ENCODE results near the gene ARRDC2.
"Not testable (repeated sequence)": the region's sequence is repeated elsewhere in the genome, so short reads cannot be mapped to it uniquely, and the experiment has no call there.

Gene ARRDC2

GRCh38 chr19:17972230-17972629, 35.7 kb upstream of the ARRDC2 start:
- peaks cover 0 to 2% (median 2%) of the 10 kb centered on the region in 5 donors for H3K4me1 ChIP-seq (ENCODE audit: control insufficient read depth in 5 of 5, insufficient read depth in 5 of 5, low read length in 5 of 5)
- H3K27ac ChIP-seq (ENCODE audit: low read depth, low read length) = no peak overlapping the region
- H3K9me3 ChIP-seq (ENCODE audit: control insufficient read depth in 5 of 5, low read length in 5 of 5) = no peaks in the 10 kb centered on the region
- H3K9ac ChIP-seq (ENCODE audit: low read length in 5 of 5) = no peak overlapping the region
- H3K4me3 ChIP-seq (ENCODE audit: low read depth in 1 of 5, low read length in 5 of 5) = no peak overlapping the region
- no peaks in the 10 kb centered on the region for H3K36me3 ChIP-seq (ENCODE audit: control insufficient read depth in 5 of 5, insufficient read depth in 5 of 5, low read length in 5 of 5)
- H3K27me3 ChIP-seq (ENCODE audit: control insufficient read depth in 5 of 5, insufficient read depth in 4 of 5, low read length in 5 of 5) = peaks cover 5 to 20% (median 14%) of the 10 kb centered on the region in 5 donors

- Histone ChIP-seq H3K27me3 (ENCODE audit: control insufficient read depth in 5 of 5, insufficient read depth in 4 of 5, low read length in 5 of 5) (peaks cover 0 to 7% (median 5%) of the 10 kb centered on the region in 5 donors), H3K9me3 (ENCODE audit: control insufficient read depth in 5 of 5, low read length in 5 of 5) (no peaks in the 10 kb centered on the region), H3K4me1 (ENCODE audit: control insufficient read depth in 5 of 5, insufficient read depth in 5 of 5, low read length in 5 of 5) (no peaks in the 10 kb centered on the region), H3K4me3 (ENCODE audit: low read depth in 1 of 5, low read length in 5 of 5) (no peak overlapping the region), H3K9ac (ENCODE audit: low read length in 5 of 5) (no peak overlapping the region), H3K27ac (ENCODE audit: low read depth, low read length) (no peak overlapping the region), H3K36me3 (ENCODE audit: control insufficient read depth in 5 of 5, insufficient read depth in 5 of 5, low read length in 5 of 5) (no peaks in the 10 kb centered on the region)
Measured at GRCh38 chr19:17973759-17974158, 34.2 kb upstream of the ARRDC2 start.

GRCh38 chr19:17974551-17974950, 33.4 kb upstream of the ARRDC2 start:
- H3K27ac ChIP-seq (ENCODE audit: low read depth, low read length) = no peak overlapping the region
- H3K36me3 ChIP-seq (ENCODE audit: control insufficient read depth in 5 of 5, insufficient read depth in 5 of 5, low read length in 5 of 5) = no peaks in the 10 kb centered on the region
- H3K9ac ChIP-seq (ENCODE audit: low read length in 5 of 5) = no peak overlapping the region
- peaks cover 0 to 4% (median 2%) of the 10 kb centered on the region in 5 donors for H3K27me3 ChIP-seq (ENCODE audit: control insufficient read depth in 5 of 5, insufficient read depth in 4 of 5, low read length in 5 of 5)
- H3K4me3 ChIP-seq (ENCODE audit: low read depth in 1 of 5, low read length in 5 of 5) = no peak overlapping the region
- no peaks in the 10 kb centered on the region for H3K9me3 ChIP-seq (ENCODE audit: control insufficient read depth in 5 of 5, low read length in 5 of 5)
- H3K4me1 ChIP-seq (ENCODE audit: control insufficient read depth in 5 of 5, insufficient read depth in 5 of 5, low read length in 5 of 5) = no peaks in the 10 kb centered on the region

- no peak overlapping the region for H3K4me3 ChIP-seq (ENCODE audit: low read depth in 1 of 5, low read length in 5 of 5)
- no peak overlapping the region for H3K27ac ChIP-seq (ENCODE audit: low read depth, low read length)
- peaks cover 0 to 4% (median 2%) of the 10 kb centered on the region in 5 donors for H3K27me3 ChIP-seq (ENCODE audit: control insufficient read depth in 5 of 5, insufficient read depth in 4 of 5, low read length in 5 of 5)
- no peak overlapping the region for H3K9ac ChIP-seq (ENCODE audit: low read length in 5 of 5)
- H3K9me3 ChIP-seq (ENCODE audit: control insufficient read depth in 5 of 5, low read length in 5 of 5) = no peaks in the 10 kb centered on the region
- H3K36me3 ChIP-seq (ENCODE audit: control insufficient read depth in 5 of 5, insufficient read depth in 5 of 5, low read length in 5 of 5) = no peaks in the 10 kb centered on the region
- H3K4me1 ChIP-seq (ENCODE audit: control insufficient read depth in 5 of 5, insufficient read depth in 5 of 5, low read length in 5 of 5) = no peaks in the 10 kb centered on the region
Measured at GRCh38 chr19:17975032-17975431, 32.9 kb upstream of the ARRDC2 start.

GRCh38 chr19:17977021-17977420, 30.9 kb upstream of the ARRDC2 start:
- H3K36me3 ChIP-seq (ENCODE audit: control insufficient read depth in 5 of 5, insufficient read depth in 5 of 5, low read length in 5 of 5) = no peaks in the 10 kb centered on the region

GRCh38 chr19:17977488-17977887, 30.5 kb upstream of the ARRDC2 start:
- H3K4me3 ChIP-seq (ENCODE audit: low read depth in 1 of 5, low read length in 5 of 5) = no peak overlapping the region
- no peak overlapping the region for H3K27ac ChIP-seq (ENCODE audit: low read depth, low read length)
- peaks cover 0 to 8% (median 2%) of the 10 kb centered on the region in 5 donors for H3K27me3 ChIP-seq (ENCODE audit: control insufficient read depth in 5 of 5, insufficient read depth in 4 of 5, low read length in 5 of 5)
- H3K9ac ChIP-seq (ENCODE audit: low read length in 5 of 5) = no peak overlapping the region
- H3K4me1 ChIP-seq (ENCODE audit: control insufficient read depth in 5 of 5, insufficient read depth in 5 of 5, low read length in 5 of 5) = peaks cover 0 to 3% (median 0%) of the 10 kb centered on the region in 5 donors
- H3K36me3 ChIP-seq (ENCODE audit: control insufficient read depth in 5 of 5, insufficient read depth in 5 of 5, low read length in 5 of 5) = no peaks in the 10 kb centered on the region
- no peaks in the 10 kb centered on the region for H3K9me3 ChIP-seq (ENCODE audit: control insufficient read depth in 5 of 5, low read length in 5 of 5)

More at GRCh38 chr19:17977021-17977420, 30.9 kb upstream of the ARRDC2 start:
- H3K9ac ChIP-seq (ENCODE audit: low read length in 5 of 5) = no peak overlapping the region
- H3K4me3 ChIP-seq (ENCODE audit: low read depth in 1 of 5, low read length in 5 of 5) = no peak overlapping the region
- no peaks in the 10 kb centered on the region for H3K9me3 ChIP-seq (ENCODE audit: control insufficient read depth in 5 of 5, low read length in 5 of 5)
- H3K27me3 ChIP-seq (ENCODE audit: control insufficient read depth in 5 of 5, insufficient read depth in 4 of 5, low read length in 5 of 5) = peaks cover 0 to 8% (median 1%) of the 10 kb centered on the region in 5 donors
- peaks cover 0 to 3% (median 0%) of the 10 kb centered on the region in 5 donors for H3K4me1 ChIP-seq (ENCODE audit: control insufficient read depth in 5 of 5, insufficient read depth in 5 of 5, low read length in 5 of 5)
- no peak overlapping the region for H3K27ac ChIP-seq (ENCODE audit: low read depth, low read length)

- Histone ChIP-seq H3K9ac (ENCODE audit: low read length in 5 of 5) (no peak overlapping the region), H3K27ac (ENCODE audit: low read depth, low read length) (no peak overlapping the region), H3K27me3 (ENCODE audit: control insufficient read depth in 5 of 5, insufficient read depth in 4 of 5, low read length in 5 of 5) (peaks cover 3 to 19% (median 8%) of the 10 kb centered on the region in 5 donors), H3K36me3 (ENCODE audit: control insufficient read depth in 5 of 5, insufficient read depth in 5 of 5, low read length in 5 of 5) (no peaks in the 10 kb centered on the region), H3K4me3 (ENCODE audit: low read depth in 1 of 5, low read length in 5 of 5) (no peak overlapping the region), H3K4me1 (ENCODE audit: control insufficient read depth in 5 of 5, insufficient read depth in 5 of 5, low read length in 5 of 5) (peaks cover 0 to 3% (median 0%) of the 10 kb centered on the region in 5 donors), H3K9me3 (ENCODE audit: control insufficient read depth in 5 of 5, low read length in 5 of 5) (no peaks in the 10 kb centered on the region)
Measured at GRCh38 chr19:17981611-17982010, 26.4 kb upstream of the ARRDC2 start.

GRCh38 chr19:17982430-17982829, 25.5 kb upstream of the ARRDC2 start:
- no peaks in the 10 kb centered on the region for H3K36me3 ChIP-seq (ENCODE audit: control insufficient read depth in 5 of 5, insufficient read depth in 5 of 5, low read length in 5 of 5)
- no peak overlapping the region for H3K4me3 ChIP-seq (ENCODE audit: low read depth in 1 of 5, low read length in 5 of 5)
- no peaks in the 10 kb centered on the region for H3K9me3 ChIP-seq (ENCODE audit: control insufficient read depth in 5 of 5, low read length in 5 of 5)
- no peak overlapping the region for H3K9ac ChIP-seq (ENCODE audit: low read length in 5 of 5)
- peaks cover 0 to 3% (median 0%) of the 10 kb centered on the region in 5 donors for H3K4me1 ChIP-seq (ENCODE audit: control insufficient read depth in 5 of 5, insufficient read depth in 5 of 5, low read length in 5 of 5)
- H3K27ac ChIP-seq (ENCODE audit: low read depth, low read length) = no peak overlapping the region
- H3K27me3 ChIP-seq (ENCODE audit: control insufficient read depth in 5 of 5, insufficient read depth in 4 of 5, low read length in 5 of 5) = peaks cover 3 to 19% (median 9%) of the 10 kb centered on the region in 5 donors

GRCh38 chr19:17985037-17985818, 22.7 kb upstream of the ARRDC2 start:
- Histone ChIP-seq H3K4me1 (ENCODE audit: control insufficient read depth in 5 of 5, insufficient read depth in 5 of 5, low read length in 5 of 5) (peaks cover 0 to 2% (median 0%) of the 10 kb centered on the region in 5 donors), H3K9me3 (ENCODE audit: control insufficient read depth in 5 of 5, low read length in 5 of 5) (no peaks in the 10 kb centered on the region), H3K4me3 (ENCODE audit: low read depth in 1 of 5, low read length in 5 of 5) (no peak overlapping the region), H3K27me3 (ENCODE audit: control insufficient read depth in 5 of 5, insufficient read depth in 4 of 5, low read length in 5 of 5) (peaks cover 3 to 19% (median 10%) of the 10 kb centered on the region in 5 donors), H3K36me3 (ENCODE audit: control insufficient read depth in 5 of 5, insufficient read depth in 5 of 5, low read length in 5 of 5) (no peaks in the 10 kb centered on the region), H3K27ac (ENCODE audit: low read depth, low read length) (no peak overlapping the region), H3K9ac (ENCODE audit: low read length in 5 of 5) (no peak overlapping the region)

GRCh38 chr19:17986569-17986968, 21.4 kb upstream of the ARRDC2 start:
- peaks cover 3 to 17% (median 10%) of the 10 kb centered on the region in 5 donors for H3K27me3 ChIP-seq (ENCODE audit: control insufficient read depth in 5 of 5, insufficient read depth in 4 of 5, low read length in 5 of 5)
- H3K9me3 ChIP-seq (ENCODE audit: control insufficient read depth in 5 of 5, low read length in 5 of 5); H3K4me3 ChIP-seq (ENCODE audit: low read depth in 1 of 5, low read length in 5 of 5); H3K27ac ChIP-seq (ENCODE audit: low read depth, low read length); H3K4me1 ChIP-seq (ENCODE audit: control insufficient read depth in 5 of 5, insufficient read depth in 5 of 5, low read length in 5 of 5); H3K9ac ChIP-seq (ENCODE audit: low read length in 5 of 5); H3K36me3 ChIP-seq (ENCODE audit: control insufficient read depth in 5 of 5, insufficient read depth in 5 of 5, low read length in 5 of 5): not testable (repeated sequence)

All from subcutaneous abdominal adipose tissue (tissue), 5 donors.